GM12878 (cell line): ENCODE results near the gene PCDHGA1. TPM values are rescaled to one million over a fixed set of nuclear protein-coding genes. Genes with fewer than 3 reads are reported as not detected.

Source experiments
- BCL3 ChIP-seq: IDR thresholded peaks from 2 replicates; pipeline ENCODE4 v1.6.1; 2011; ENCODE audit warnings: borderline replicate concordance, low read depth, mild to moderate bottlenecking, moderate library complexity, low read length; ENCODE audit not compliant: insufficient read depth, poor library complexity, severe bottlenecking
- CBX3 ChIP-seq: fragments of 200-600 bp; sonication (generic); IDR thresholded peaks from 2 replicates; pipeline ENCODE4 v1.6.1; 2016; ENCODE audit warnings: low read depth, borderline replicate concordance
- CREM ChIP-seq: IDR thresholded peaks from 2 replicates; pipeline ENCODE4 v1.6.1; 2014; ENCODE audit warnings: antibody characterized with exemption, low read depth
- E4F1 ChIP-seq: fragments of 450-650 bp; IDR thresholded peaks from 2 replicates; pipeline ENCODE4 v1.6.1; 2018; ENCODE audit warnings: borderline replicate concordance, mild to moderate bottlenecking; ENCODE audit not compliant: partially characterized antibody
- EP300 ChIP-seq, 2 experiments: fragments of 150-350 bp in 1 of 2; IDR thresholded peaks; 2 replicates each; pipeline ENCODE4 v1.6.1; 2011 to 2012; ENCODE audit warnings: low read depth in 2 of 2, low read length in 2 of 2, borderline replicate concordance in 1 of 2, improper control_type of control experiment in 1 of 2, inconsistent platforms in 1 of 2; ENCODE audit not compliant: control insufficient read depth in 1 of 2
- FOS ChIP-seq: IDR thresholded peaks from 3 replicates; pipeline ENCODE4 v1.6.1; 2011; ENCODE audit warnings: borderline replicate concordance; ENCODE audit not compliant: insufficient read length; ENCODE audit errors: extremely low read depth
- FOXK2 ChIP-seq: fragments of 450-650 bp; IDR thresholded peaks from 2 replicates; pipeline ENCODE4 v1.6.1; 2017; ENCODE audit warnings: mild to moderate bottlenecking, moderate library complexity
- IKZF2 ChIP-seq, 2 experiments: fragments of 450-650 bp; IDR thresholded peaks; 2 replicates each; pipeline ENCODE4 v1.6.1; 2017; ENCODE audit warnings: mild to moderate bottlenecking in 2 of 2, moderate library complexity in 2 of 2
- JUND ChIP-seq: IDR thresholded peaks from 2 replicates; pipeline ENCODE4 v1.6.1; 2012; ENCODE audit warnings: low read depth, mild to moderate bottlenecking, low read length, improper control_type of control experiment, moderate library complexity
- PML ChIP-seq: IDR thresholded peaks from 2 replicates; pipeline ENCODE4 v1.6.1; 2012; ENCODE audit warnings: low read length, inconsistent platforms
- RAD21 ChIP-seq: IDR thresholded peaks from 2 replicates; pipeline ENCODE4 v1.6.1; 2011; ENCODE audit warnings: mild to moderate bottlenecking, low read depth, low read length, moderate library complexity; ENCODE audit not compliant: insufficient read depth
- RELB ChIP-seq: fragments of 450-650 bp; IDR thresholded peaks from 2 replicates; pipeline ENCODE4 v1.6.1; 2017; ENCODE audit warnings: low read depth, mild to moderate bottlenecking, moderate library complexity
- SMAD1 ChIP-seq: fragments of 450-650 bp; IDR thresholded peaks from 2 replicates; pipeline ENCODE4 v1.6.1; 2018; ENCODE audit warnings: mild to moderate bottlenecking, low read depth; ENCODE audit not compliant: partially characterized antibody
- TAF1 ChIP-seq: IDR thresholded peaks from 2 replicates; pipeline ENCODE4 v1.6.1; 2011; ENCODE audit warnings: mild to moderate bottlenecking, low read depth, low read length, borderline replicate concordance
- TCF3 ChIP-seq: IDR thresholded peaks from 2 replicates; pipeline ENCODE4 v1.6.1; 2012; ENCODE audit warnings: low read depth, mild to moderate bottlenecking, low read length, borderline replicate concordance; ENCODE audit not compliant: insufficient read depth
- ZNF622 ChIP-seq: fragments of 450-650 bp; IDR thresholded peaks from 2 replicates; pipeline ENCODE4 v1.6.1; 2017; ENCODE audit warnings: mild to moderate bottlenecking, inconsistent platforms
- ZSCAN29 ChIP-seq: fragments of 450-650 bp; IDR thresholded peaks from 2 replicates; pipeline ENCODE4 v1.6.1; 2017; ENCODE audit warnings: mild to moderate bottlenecking, moderate library complexity
- polyA plus RNA-seq, 11 experiments: library from polyadenylated mRNA; depleted of rRNA in 4 of 11; unstranded in 6 of 11; stranded (reverse) in 5 of 11; fragments of >200 nt; fragmentation: Nextera tagmentation in 4 of 11; fragmentation: Illumina TruSeq in 1 of 11; extraction: Ambion mirVana in 4 of 11; extraction: Trizol in 1 of 11; gene quantifications; 1 replicate in 1 of 11; 2 replicates in 10 of 11; pipeline versions ENCODE4 v1.2.1 to v1.2.3, GENCODE V29; 2011 to 2016; ENCODE audit warnings: inconsistent platforms in 2 of 11, missing spikeins in 2 of 11, low read depth in 1 of 11
- total RNA-seq, 4 experiments: library from RNA; depleted of rRNA in 3 of 4; stranded (reverse); fragments of >200 nt in 3 of 4; fragmentation: Illumina TruSeq in 1 of 4; extraction: Trizol in 1 of 4; gene quantifications; 2 replicates each; pipeline versions ENCODE4 v1.2.1 to v1.2.3, GENCODE V29; 2013 to 2021
- TF ChIP-seq, protein P1 (sequence below): IDR thresholded peaks from 2 replicates; pipeline ENCODE4 v1.6.1; 2012; ENCODE audit warnings: low read depth, low read length, improper control_type of control experiment
- TF ChIP-seq, protein P2 (sequence below): IDR thresholded peaks from 2 replicates; pipeline ENCODE4 v1.6.1; 2011; ENCODE audit warnings: borderline replicate concordance, low read depth, mild to moderate bottlenecking, moderate library complexity, mixed read lengths, low read length; ENCODE audit not compliant: insufficient read depth; ENCODE audit errors: extremely low read length
- TF ChIP-seq, protein P3 (sequence below): IDR thresholded peaks from 2 replicates; pipeline ENCODE4 v1.6.1; 2011; ENCODE audit warnings: low read depth, mild to moderate bottlenecking, low read length, moderate library complexity, borderline replicate concordance; ENCODE audit errors: extremely low read depth

Gene PCDHGA1
- total and polyA plus RNA-seq, 10 of the 15 experiments (the other 5 are each of a cell fraction or from before 2014, with no cell fraction given): 0.02 to 0.51 (median 0.19) TPM; not detected in 3

GRCh38 chr5:141508798-141509611, 178.7 kb downstream of the PCDHGA1 start (continued):
- TF ChIP-seq BCL3 (peak; percentile 27), JUND (no peak), ZNF622 (no peak), IKZF2 (IDR thresholded peaks at IDR 0.05) (peak; percentile 42 to 67; a peak in 3 of 4 replicates), TCF3 (peak; percentile 77; the same call in 1 of the 2 replicates), FOS (no peak), SMAD1 (no peak), EP300 (IDR thresholded peaks at IDR 0.05; ENCODE audit: borderline replicate concordance in 1 of 2, control insufficient read depth in 1 of 2, low read depth in 2 of 2, low read length in 2 of 2) (no peak), FOXK2 (no peak), RELB (no peak), CREM (peak; percentile 89), PML (no peak), ZSCAN29 (no peak), E4F1 (no peak), CBX3 (no peak), TAF1 (peak; percentile 14; the same call in 1 of the 2 replicates), RAD21 (no peak)
- TF ChIP-seq, protein P1, sequence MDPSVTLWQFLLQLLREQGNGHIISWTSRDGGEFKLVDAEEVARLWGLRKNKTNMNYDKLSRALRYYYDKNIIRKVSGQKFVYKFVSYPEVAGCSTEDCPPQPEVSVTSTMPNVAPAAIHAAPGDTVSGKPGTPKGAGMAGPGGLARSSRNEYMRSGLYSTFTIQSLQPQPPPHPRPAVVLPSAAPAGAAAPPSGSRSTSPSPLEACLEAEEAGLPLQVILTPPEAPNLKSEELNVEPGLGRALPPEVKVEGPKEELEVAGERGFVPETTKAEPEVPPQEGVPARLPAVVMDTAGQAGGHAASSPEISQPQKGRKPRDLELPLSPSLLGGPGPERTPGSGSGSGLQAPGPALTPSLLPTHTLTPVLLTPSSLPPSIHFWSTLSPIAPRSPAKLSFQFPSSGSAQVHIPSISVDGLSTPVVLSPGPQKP: no peak
- TF ChIP-seq, protein P2, sequence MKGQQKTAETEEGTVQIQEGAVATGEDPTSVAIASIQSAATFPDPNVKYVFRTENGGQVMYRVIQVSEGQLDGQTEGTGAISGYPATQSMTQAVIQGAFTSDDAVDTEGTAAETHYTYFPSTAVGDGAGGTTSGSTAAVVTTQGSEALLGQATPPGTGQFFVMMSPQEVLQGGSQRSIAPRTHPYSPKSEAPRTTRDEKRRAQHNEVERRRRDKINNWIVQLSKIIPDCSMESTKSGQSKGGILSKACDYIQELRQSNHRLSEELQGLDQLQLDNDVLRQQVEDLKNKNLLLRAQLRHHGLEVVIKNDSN: no peak
- TF ChIP-seq, protein P3, sequence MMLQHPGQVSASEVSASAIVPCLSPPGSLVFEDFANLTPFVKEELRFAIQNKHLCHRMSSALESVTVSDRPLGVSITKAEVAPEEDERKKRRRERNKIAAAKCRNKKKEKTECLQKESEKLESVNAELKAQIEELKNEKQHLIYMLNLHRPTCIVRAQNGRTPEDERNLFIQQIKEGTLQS: no peak
